ENCODE results near the gene NCAPG. TPM values are rescaled to one million over a fixed set of nuclear protein-coding genes. Genes with fewer than 3 reads are reported as not detected.
A peak's percentile ranks its signal among the peaks of the same experiment; 100 is the strongest.

NCAPG gene
- total and polyA plus RNA-seq, 9 of the 15 experiments (the other 6 are each of a cell fraction or from before 2014, with no cell fraction given) = 25.6 to 102 (median 65.3) TPM

DNA sequence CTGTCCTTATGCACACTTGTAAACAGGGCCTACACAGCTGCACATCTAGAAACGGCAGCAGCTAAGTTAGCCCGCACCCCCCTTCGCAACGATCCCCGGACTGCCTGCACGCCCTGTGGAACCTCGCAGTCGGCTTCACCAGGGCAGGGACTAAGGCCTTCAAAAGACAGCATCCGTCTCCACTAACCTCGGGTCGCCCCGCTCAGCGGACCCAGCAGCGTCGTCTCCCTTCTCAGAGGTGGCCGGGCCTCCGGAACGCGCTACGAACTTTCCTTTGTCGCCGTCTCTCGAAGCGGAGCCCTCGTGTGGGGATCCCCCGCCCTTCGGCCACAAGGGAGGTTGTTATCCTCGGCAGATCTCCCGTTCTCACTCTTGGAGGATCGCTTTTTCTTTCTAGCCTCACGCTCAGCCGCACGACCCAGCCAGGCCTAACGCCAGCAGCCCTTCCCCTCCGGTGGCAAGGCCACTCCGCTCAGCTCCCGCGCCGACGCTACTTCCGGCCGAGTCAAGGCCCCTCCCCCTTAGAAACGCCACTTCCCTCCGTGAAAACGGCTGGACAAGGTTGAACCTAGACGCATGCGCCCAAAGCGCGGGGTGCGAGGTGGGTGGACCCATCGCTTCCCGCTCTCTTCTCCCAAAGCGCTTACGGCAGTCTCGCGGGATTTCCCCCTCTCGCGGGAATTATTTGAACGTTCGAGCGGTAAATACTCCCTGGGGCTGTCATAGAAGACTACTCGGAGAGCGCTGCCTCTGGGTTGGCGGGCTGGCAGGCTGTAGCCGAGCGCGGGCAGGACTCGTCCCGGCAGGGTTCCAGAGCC is at the start of gene NCAPG, which contains the start of gene DCAF16 (continued):
- TF ChIP-seq DEAF1 (CRISPR knock-in tag; IDR thresholded peaks at IDR 0.05) (no peak), ZNF77 (CRISPR knock-in tag; IDR thresholded peaks at IDR 0.05) (no peak), ELK1 (CRISPR knock-in tag; IDR thresholded peaks at IDR 0.05) (no peak), SRSF9 (IDR thresholded peaks at IDR 0.05; ENCODE audit: borderline replicate concordance, low read depth, low read length) (no peak), EHMT2 (IDR thresholded peaks at IDR 0.05) (no peak), TEAD1 (CRISPR knock-in tag; IDR thresholded peaks at IDR 0.05) (no peak), TEAD4 (IDR thresholded peaks at IDR 0.05; ENCODE audit: low read length) (peak; percentile 30; the same call in 1 of the 2 replicates), TEAD4 (CRISPR knock-in tag; IDR thresholded peaks at IDR 0.05; ENCODE audit: borderline replicate concordance) (no peak; the same call in 1 of the 2 replicates), KHSRP (IDR thresholded peaks at IDR 0.05) (no peak), RB1 (IDR thresholded peaks at IDR 0.05; ENCODE audit: low read depth) (peak; percentile 74), GATA2 (CRISPR knock-in tag; IDR thresholded peaks at IDR 0.05) (no peak), MYC (IDR thresholded peaks at IDR 0.05; ENCODE audit: low read depth, low read length) (peak; percentile 63; the same call in 1 of the 2 replicates), MYC (CRISPR knock-in tag; IDR thresholded peaks at IDR 0.05; ENCODE audit: borderline replicate concordance, low read depth) (no peak), KLF6 (CRISPR knock-in tag; IDR thresholded peaks at IDR 0.05; ENCODE audit: borderline replicate concordance) (no peak), ZFP36 (IDR thresholded peaks at IDR 0.05; ENCODE audit: low read depth, low read length, partially characterized antibody) (no peak), SETDB1 (IDR thresholded peaks at IDR 0.05; ENCODE audit: low read length) (no peak), NFE2L1 (tag; IDR thresholded peaks at IDR 0.05; ENCODE audit: borderline replicate concordance, low read depth) (no peak), LCOR (CRISPR knock-in tag; IDR thresholded peaks at IDR 0.05) (peak; percentile 96), SNIP1 (IDR thresholded peaks at IDR 0.05; ENCODE audit: low read depth) (no peak), TCF7 (IDR thresholded peaks at IDR 0.05; ENCODE audit: borderline replicate concordance) (no peak)
- TF ChIP-seq, protein P1, sequence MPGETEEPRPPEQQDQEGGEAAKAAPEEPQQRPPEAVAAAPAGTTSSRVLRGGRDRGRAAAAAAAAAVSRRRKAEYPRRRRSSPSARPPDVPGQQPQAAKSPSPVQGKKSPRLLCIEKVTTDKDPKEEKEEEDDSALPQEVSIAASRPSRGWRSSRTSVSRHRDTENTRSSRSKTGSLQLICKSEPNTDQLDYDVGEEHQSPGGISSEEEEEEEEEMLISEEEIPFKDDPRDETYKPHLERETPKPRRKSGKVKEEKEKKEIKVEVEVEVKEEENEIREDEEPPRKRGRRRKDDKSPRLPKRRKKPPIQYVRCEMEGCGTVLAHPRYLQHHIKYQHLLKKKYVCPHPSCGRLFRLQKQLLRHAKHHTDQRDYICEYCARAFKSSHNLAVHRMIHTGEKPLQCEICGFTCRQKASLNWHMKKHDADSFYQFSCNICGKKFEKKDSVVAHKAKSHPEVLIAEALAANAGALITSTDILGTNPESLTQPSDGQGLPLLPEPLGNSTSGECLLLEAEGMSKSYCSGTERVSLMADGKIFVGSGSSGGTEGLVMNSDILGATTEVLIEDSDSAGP (CRISPR knock-in tag; IDR thresholded peaks at IDR 0.05) = no peak; the same call in 1 of the 2 replicates
- TF ChIP-seq, protein P2, sequence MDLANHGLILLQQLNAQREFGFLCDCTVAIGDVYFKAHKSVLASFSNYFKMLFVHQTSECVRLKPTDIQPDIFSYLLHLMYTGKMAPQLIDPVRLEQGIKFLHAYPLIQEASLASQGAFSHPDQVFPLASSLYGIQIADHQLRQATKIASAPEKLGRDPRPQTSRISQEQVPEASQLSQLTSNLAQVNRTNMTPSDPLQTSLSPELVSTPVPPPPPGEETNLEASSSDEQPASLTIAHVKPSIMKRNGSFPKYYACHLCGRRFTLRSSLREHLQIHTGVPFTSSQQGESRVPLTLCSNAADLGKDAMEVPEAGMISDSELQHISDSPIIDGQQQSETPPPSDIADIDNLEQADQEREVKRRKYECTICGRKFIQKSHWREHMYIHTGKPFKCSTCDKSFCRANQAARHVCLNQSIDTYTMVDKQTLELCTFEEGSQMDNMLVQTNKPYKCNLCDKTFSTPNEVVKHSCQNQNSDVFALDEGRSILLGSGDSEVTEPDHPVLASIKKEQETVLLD (IDR thresholded peaks at IDR 0.05) = no peak

Measured in K562 (cell line).